MM.1S (cell line): ENCODE results near the gene CNOT4.

Experiments
- EZH2 ChIP-seq: fragments of 300-600 bp; sonication (generic); optimal IDR thresholded peaks from 2 replicates; pipeline ENCODE3; 2017; ENCODE audit warnings: low read depth, mild to moderate bottlenecking, antibody characterized with exemption, low read length, mixed read lengths
- TF ChIP-seq, protein P1 (sequence below): fragments of 300-600 bp; sonication (generic); IDR thresholded peaks from 2 replicates; pipeline ENCODE4 v1.5.1; 2016; ENCODE audit warnings: antibody characterized with exemption, low read length, mixed read lengths

DNA sequence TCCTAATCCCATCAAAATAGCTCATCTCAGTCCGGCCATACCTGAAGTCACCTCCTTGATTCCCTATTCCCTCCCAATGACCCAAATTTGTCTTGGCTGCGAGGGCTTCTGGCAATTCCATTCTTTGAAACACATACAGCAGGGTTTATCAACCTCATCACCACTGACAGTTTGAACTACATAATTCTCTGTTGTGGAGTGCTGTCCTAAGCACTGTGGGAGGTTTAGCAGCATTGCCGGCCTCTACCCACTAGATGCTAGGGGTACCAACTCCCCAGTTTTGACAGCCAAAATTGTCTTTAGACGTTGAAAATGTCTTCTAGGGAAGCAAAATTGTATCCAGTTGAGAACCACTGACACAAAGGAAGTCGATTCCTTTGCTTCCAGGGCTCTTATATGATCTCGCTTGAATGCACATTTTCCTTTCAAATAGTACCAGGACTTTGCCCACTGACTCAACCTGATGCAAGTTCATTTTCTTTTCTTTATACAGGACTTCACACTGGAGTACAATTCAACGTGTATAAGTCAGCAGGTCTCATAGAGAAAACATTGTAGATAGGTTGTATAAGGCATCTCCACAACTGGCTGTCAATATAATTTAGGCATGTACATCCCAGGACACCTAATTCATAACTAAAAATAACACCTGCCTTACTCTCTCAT is 142.9 kb downstream of the CNOT4 start:
- no peak for TF ChIP-seq EZH2
- TF ChIP-seq, protein P1, sequence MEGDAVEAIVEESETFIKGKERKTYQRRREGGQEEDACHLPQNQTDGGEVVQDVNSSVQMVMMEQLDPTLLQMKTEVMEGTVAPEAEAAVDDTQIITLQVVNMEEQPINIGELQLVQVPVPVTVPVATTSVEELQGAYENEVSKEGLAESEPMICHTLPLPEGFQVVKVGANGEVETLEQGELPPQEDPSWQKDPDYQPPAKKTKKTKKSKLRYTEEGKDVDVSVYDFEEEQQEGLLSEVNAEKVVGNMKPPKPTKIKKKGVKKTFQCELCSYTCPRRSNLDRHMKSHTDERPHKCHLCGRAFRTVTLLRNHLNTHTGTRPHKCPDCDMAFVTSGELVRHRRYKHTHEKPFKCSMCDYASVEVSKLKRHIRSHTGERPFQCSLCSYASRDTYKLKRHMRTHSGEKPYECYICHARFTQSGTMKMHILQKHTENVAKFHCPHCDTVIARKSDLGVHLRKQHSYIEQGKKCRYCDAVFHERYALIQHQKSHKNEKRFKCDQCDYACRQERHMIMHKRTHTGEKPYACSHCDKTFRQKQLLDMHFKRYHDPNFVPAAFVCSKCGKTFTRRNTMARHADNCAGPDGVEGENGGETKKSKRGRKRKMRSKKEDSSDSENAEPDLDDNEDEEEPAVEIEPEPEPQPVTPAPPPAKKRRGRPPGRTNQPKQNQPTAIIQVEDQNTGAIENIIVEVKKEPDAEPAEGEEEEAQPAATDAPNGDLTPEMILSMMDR = no peak
